IPS-15b (cell line): Measurements from ENCODE around the gene P2RX6.

ENCODE experiments used
- H3K27me3 ChIP-seq: one replicate; pipeline ENCODE4 v1.6.1; 2013; ENCODE audit warnings: low read length; ENCODE audit not compliant: control insufficient read depth, insufficient read depth
- H3K36me3 ChIP-seq: one replicate; pipeline ENCODE4 v1.6.1; 2013; ENCODE audit warnings: low read length; ENCODE audit not compliant: control insufficient read depth, insufficient read depth
- H3K4me1 ChIP-seq: one replicate; pipeline ENCODE4 v1.6.1; 2013; ENCODE audit warnings: mild to moderate bottlenecking, low read length; ENCODE audit not compliant: control insufficient read depth, insufficient read depth
- H3K4me3 ChIP-seq: one replicate; pipeline ENCODE4 v1.5.1; 2013; ENCODE audit warnings: low read depth, low read length
- H3K9ac ChIP-seq: one replicate; pipeline ENCODE4 v1.6.1; 2013; ENCODE audit warnings: low read depth, mild to moderate bottlenecking, low read length
- H3K9me3 ChIP-seq: one replicate; pipeline ENCODE4 v1.6.1; 2013; ENCODE audit warnings: mild to moderate bottlenecking, low read length; ENCODE audit not compliant: control insufficient read depth, insufficient read depth

Gene P2RX6

GRCh38 chr22:21074102-21074715 lies 59.2 kb downstream of the P2RX6 start:
- no peaks in the 10 kb centered on the region for H3K27me3 ChIP-seq
- H3K36me3 ChIP-seq: no peaks in the 10 kb centered on the region
- H3K9ac ChIP-seq: no peak overlapping the region
- H3K4me3 ChIP-seq: no peak overlapping the region
- no peaks in the 10 kb centered on the region for H3K4me1 ChIP-seq
- no peaks in the 10 kb centered on the region for H3K9me3 ChIP-seq

GRCh38 chr22:21075516-21076138 lies 60.7 kb downstream of the P2RX6 start:
- H3K27me3 ChIP-seq: no peaks in the 10 kb centered on the region
- no peaks in the 10 kb centered on the region for H3K36me3 ChIP-seq
- no peak overlapping the region for H3K4me3 ChIP-seq
- H3K4me1 ChIP-seq: no peaks in the 10 kb centered on the region
- H3K9me3 ChIP-seq: no peaks in the 10 kb centered on the region
- no peak overlapping the region for H3K9ac ChIP-seq

GRCh38 chr22:21076912-21077625 lies 62.1 kb downstream of the P2RX6 start:
- H3K9ac ChIP-seq: no peak overlapping the region
- no peaks in the 10 kb centered on the region for H3K27me3 ChIP-seq
- H3K9me3 ChIP-seq: no peaks in the 10 kb centered on the region
- H3K36me3 ChIP-seq: no peaks in the 10 kb centered on the region
- H3K4me1 ChIP-seq: no peaks in the 10 kb centered on the region
- H3K4me3 ChIP-seq: no peak overlapping the region
